Aorta (tissue), 5 donors: ENCODE measurements around the gene FAAH. TPM values are rescaled to one million over a fixed set of nuclear protein-coding genes. Genes with fewer than 3 reads are reported as not detected.

Experiments
- ATAC-seq: fragments of 200-7000 bp; cut with Tn5 transposase; one replicate; pipeline ENCODE4 v1.9.1; 2022; ENCODE audit warnings: moderate library complexity; ENCODE audit not compliant: low FRiP score
- DNase-seq, 2 donors: peaks; one replicate each; pipeline ENCODE4 v3.0.0-alpha.2; 2020
- H3K27ac ChIP-seq, 2 donors: one replicate each; pipeline ENCODE4 v1.5.1; 2013; ENCODE audit warnings: low read length in 2 of 2, mild to moderate bottlenecking in 2 of 2, moderate library complexity in 2 of 2, control low read depth in 1 of 2, inconsistent platforms in 1 of 2, low read depth in 1 of 2
- H3K27me3 ChIP-seq, 2 donors: one replicate each; pipeline ENCODE4 v1.6.1; 2013; ENCODE audit warnings: control low read depth in 1 of 2, low read length in 1 of 2, mild to moderate bottlenecking in 1 of 2, moderate library complexity in 1 of 2; ENCODE audit not compliant: insufficient read depth in 2 of 2, control insufficient read depth in 1 of 2
- H3K36me3 ChIP-seq, 2 donors: one replicate each; pipeline ENCODE4 v1.6.1; 2013; ENCODE audit warnings: control low read depth in 1 of 2, low read length in 1 of 2, mild to moderate bottlenecking in 1 of 2; ENCODE audit not compliant: insufficient read depth in 2 of 2, control insufficient read depth in 1 of 2
- H3K4me1 ChIP-seq, 2 donors: one replicate each; pipeline ENCODE4 v1.6.1; 2013; ENCODE audit warnings: low read length in 2 of 2, control low read depth in 1 of 2, mild to moderate bottlenecking in 1 of 2, moderate library complexity in 1 of 2; ENCODE audit not compliant: insufficient read depth in 2 of 2, control insufficient read depth in 1 of 2
- H3K4me3 ChIP-seq, 2 donors: one replicate each; pipeline ENCODE4 v1.5.1; 2013; ENCODE audit warnings: low read length in 2 of 2, control low read depth in 1 of 2, mild to moderate bottlenecking in 1 of 2
- H3K9me3 ChIP-seq: one replicate; pipeline ENCODE4 v1.6.1; 2013; ENCODE audit warnings: mild to moderate bottlenecking, low read length; ENCODE audit not compliant: control insufficient read depth
- WGBS, 2 donors: extraction: QIAGEN DNeasy Blood & Tissue Kit; methylation state at CpG; one replicate each; pipeline ENCODE4 v1.1.7; 2013; 5-methylcytosine and 5-hydroxymethylcytosine counted together
- intact Hi-C, 2 donors: fragments of 100-400 bp; cut with DNase I; formaldehyde crosslinking; loops; one replicate each; pipeline versions ENCODE4 v1.14.2 to v1.15.0; 2022
- polyA plus RNA-seq, 2 donors: library from polyadenylated mRNA; stranded (reverse); fragments of 200-250 nt; gene quantifications; one replicate each; pipeline ENCODE4 v1.2.3, GENCODE V29; 2013
- total RNA-seq, 2 donors: library from RNA; stranded (reverse); fragmentation: NEBNext Ultra II Directional; extraction: Animal tissue kit (Norgen Biotek cat#: 25700); gene quantifications; one replicate each; pipeline ENCODE4 v1.2.1, GENCODE V29; 2021
- donor health status: healthy with polysubstance abuse.
- donor health status: Bipolar disorder and iron deficiency.
- donor health status: DM: no; HTN: no; CAD: no.
- donor health status: DM: no; HTN: no; CAD: no.
- donor health status: DM: yes; HTN: yes; CAD: no.

The FAAH gene
- total and polyA plus RNA-seq, 4 donors, result 3.3 to 33.2 (median 8.4) TPM

GRCh38 chr1:46457178-46457577 is 63.1 kb downstream of the FAAH start:
- Histone ChIP-seq H3K36me3 (no peaks in the 10 kb centered on the region), H3K4me1 (no peaks in the 10 kb centered on the region), H3K4me3 (no peak overlapping the region), H3K27me3 (no peaks in the 10 kb centered on the region), H3K9me3 (no peaks in the 10 kb centered on the region), H3K27ac (no peak overlapping the region)
- ATAC-seq (no peak), DNase-seq (no peak)
- 92 to 93% methylated on average over 6 of the region's 6 CpGs for WGBS, 2 donors
- intact Hi-C loops, result no loop called here

- Histone ChIP-seq H3K27me3 (no peaks in the 10 kb centered on the region), H3K4me1 (no peaks in the 10 kb centered on the region), H3K9me3 (no peaks in the 10 kb centered on the region), H3K36me3 (no peaks in the 10 kb centered on the region), H3K4me3 (no peak overlapping the region), H3K27ac (no peak overlapping the region)
- 71 to 72% methylated on average over 4 of the region's 4 CpGs for WGBS, 2 donors
- ATAC-seq (no peak), DNase-seq (no peak)
- intact Hi-C loops, result no loop called here
These were observed 64.1 kb downstream of the FAAH start for GRCh38 chr1:46458190-46458589.

GRCh38 chr1:46458846-46459245 is 64.7 kb downstream of the FAAH start:
- DNase-seq (no peak), ATAC-seq (no peak)
- Histone ChIP-seq H3K9me3 (no peaks in the 10 kb centered on the region), H3K36me3 (no peaks in the 10 kb centered on the region), H3K27ac (no peak overlapping the region), H3K4me3 (no peak overlapping the region), H3K27me3 (no peaks in the 10 kb centered on the region), H3K4me1 (no peaks in the 10 kb centered on the region)
- WGBS, 2 donors, result 64 to 73% methylated on average over 5 to 7 of the region's 7 CpGs
- intact Hi-C loops, result no loop called here

GRCh38 chr1:46459315-46459714 is 65.2 kb downstream of the FAAH start:
- no peak for DNase-seq
- no peak overlapping the region for H3K4me3 ChIP-seq
- 90 to 91% methylated on average over 8 of the region's 8 CpGs for WGBS, 2 donors
- H3K27me3 ChIP-seq, result no peaks in the 10 kb centered on the region
- H3K4me1 ChIP-seq, result no peaks in the 10 kb centered on the region
- no peak overlapping the region for H3K27ac ChIP-seq
- H3K36me3 ChIP-seq, result no peaks in the 10 kb centered on the region
- no peaks in the 10 kb centered on the region for H3K9me3 ChIP-seq
- intact Hi-C loops, result no loop called here
- ATAC-seq, result no peak

DNA sequence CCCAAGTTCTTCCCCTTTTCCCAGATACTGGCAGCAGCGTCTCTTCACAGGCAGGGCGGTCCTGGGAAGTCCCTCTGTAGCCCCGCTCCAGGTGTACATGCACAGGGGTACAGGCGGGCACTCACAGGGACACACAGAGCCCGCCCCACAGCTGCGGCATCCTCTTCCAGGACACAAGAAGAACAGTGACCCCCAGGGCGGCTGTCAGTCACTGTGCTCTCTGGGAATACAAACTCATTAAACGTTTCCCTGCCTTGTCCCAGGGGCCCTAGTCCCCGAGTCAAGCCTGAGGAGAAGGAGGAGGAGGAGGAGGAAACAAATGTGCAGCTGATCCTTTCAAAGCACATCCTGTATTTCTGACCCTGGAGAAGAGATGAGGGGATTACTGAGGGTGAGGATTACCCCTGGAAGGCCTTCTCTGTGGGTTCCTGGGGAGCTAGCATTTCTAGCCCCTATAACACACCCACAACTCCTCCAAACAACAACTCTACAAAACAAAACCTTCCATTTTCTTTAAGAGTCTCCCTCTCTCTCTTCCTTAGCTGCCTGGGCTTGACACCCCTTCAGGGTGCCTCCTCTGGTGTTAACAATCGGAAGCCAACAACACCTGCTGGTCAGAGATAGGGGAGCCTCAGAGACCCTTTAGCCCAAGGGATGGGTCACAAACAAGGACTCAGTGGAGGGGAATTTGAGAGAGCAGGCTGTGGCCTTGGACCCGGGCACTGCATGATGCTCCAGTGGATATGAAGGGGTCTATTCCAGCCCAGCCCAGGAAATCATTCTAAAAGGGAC is 67.1 kb downstream of the FAAH start:
- Histone ChIP-seq H3K27ac (no peak overlapping the region), H3K36me3 (no peaks in the 10 kb centered on the region), H3K27me3 (no peaks in the 10 kb centered on the region), H3K4me1 (no peaks in the 10 kb centered on the region), H3K9me3 (no peaks in the 10 kb centered on the region), H3K4me3 (no peak overlapping the region)
- no peak for ATAC-seq
- DNase-seq, result no peak
- 76 to 78% methylated on average over 10 to 11 of the region's 11 CpGs for WGBS, 2 donors
- intact Hi-C loops, result no loop called here

GRCh38 chr1:46461809-46462448 is 67.8 kb downstream of the FAAH start:
- 66 to 68% methylated on average over 5 of the region's 5 CpGs for WGBS, 2 donors

More at GRCh38 chr1:46461809-46462448, 67.8 kb downstream of the FAAH start:
- Histone ChIP-seq H3K36me3 (no peaks in the 10 kb centered on the region), H3K4me1 (no peaks in the 10 kb centered on the region), H3K27ac (no peak overlapping the region), H3K9me3 (no peaks in the 10 kb centered on the region), H3K27me3 (no peaks in the 10 kb centered on the region), H3K4me3 (no peak overlapping the region)
- DNase-seq, result no peak
- intact Hi-C loops, result no loop called here
- no peak for ATAC-seq

Other genes with a start within 250 kb of the FAAH start
- gene TSPAN1, start 219.2 kb upstream of the FAAH start, total RNA-seq, result 1 to 10 TPM; 2.3 to 3.2 TPM
- 10 to 100 TPM in 1 of 2 donors, 1 to 10 TPM in 1; 3.9 to 26.5 TPM for gene TSPAN1, start 219.2 kb upstream of the FAAH start, polyA plus RNA-seq
- not detected for gene P3R3URF, start 217.8 kb upstream of the FAAH start, total RNA-seq
- gene P3R3URF, start 217.8 kb upstream of the FAAH start, polyA plus RNA-seq, result not detected
- 10 to 100 TPM; 52.8 to 56.0 TPM for gene POMGNT1, start 195.9 kb upstream of the FAAH start, total RNA-seq
- gene POMGNT1, start 195.9 kb upstream of the FAAH start, polyA plus RNA-seq, result 100 to 1,000 TPM in 1 of 2 donors, 10 to 100 TPM in 1; 17.8 to 103 TPM
- 10 to 100 TPM; 12.5 to 16.5 TPM for gene LURAP1, start 191.0 kb upstream of the FAAH start, total RNA-seq
- 1 to 10 TPM; 3.1 to 9.8 TPM for gene LURAP1, start 191.0 kb upstream of the FAAH start, polyA plus RNA-seq
- 1 to 10 TPM; 1.6 to 2.3 TPM for gene RAD54L, start 146.6 kb upstream of the FAAH start, total RNA-seq
- gene RAD54L, start 146.6 kb upstream of the FAAH start, polyA plus RNA-seq, result 1 to 10 TPM in 1 of 2 donors, not detected in 1; 4.2 TPM
- gene LRRC41, start 90.7 kb upstream of the FAAH start, total RNA-seq, result 10 to 100 TPM; 48.5 to 49.1 TPM
- gene LRRC41, start 90.7 kb upstream of the FAAH start, polyA plus RNA-seq, result 10 to 100 TPM; 13.4 to 39.8 TPM
- gene UQCRH, start 90.6 kb upstream of the FAAH start, total RNA-seq, result 100 to 1,000 TPM; 100 to 134 TPM
- 100 to 1,000 TPM; 262 to 739 TPM for gene UQCRH, start 90.6 kb upstream of the FAAH start, polyA plus RNA-seq
- gene NSUN4, start 53.5 kb upstream of the FAAH start, total RNA-seq, result 10 to 100 TPM; 21.2 to 26.3 TPM
- 1 to 10 TPM; 8.6 to 9.7 TPM for gene NSUN4, start 53.5 kb upstream of the FAAH start, polyA plus RNA-seq
- gene DMBX1, start 95.5 kb downstream of the FAAH start, total RNA-seq, result not detected
- under 1 TPM in 1 of 2 donors, not detected in 1; 0.38 TPM for gene DMBX1, start 95.5 kb downstream of the FAAH start, polyA plus RNA-seq
- gene KNCN, start 157.3 kb downstream of the FAAH start, total RNA-seq, result not detected
- under 1 TPM in 1 of 2 donors, not detected in 1; 0.15 TPM for gene KNCN, start 157.3 kb downstream of the FAAH start, polyA plus RNA-seq
- gene MKNK1, start 210.0 kb downstream of the FAAH start, total RNA-seq, result 100 to 1,000 TPM in 1 of 2 donors, 10 to 100 TPM in 1; 64.2 to 111 TPM
- 10 to 100 TPM; 25.5 to 80.5 TPM for gene MKNK1, start 210.0 kb downstream of the FAAH start, polyA plus RNA-seq
- 10 to 100 TPM; 23.2 to 31.2 TPM for gene MOB3C, start 222.5 kb downstream of the FAAH start, total RNA-seq
- gene MOB3C, start 222.5 kb downstream of the FAAH start, polyA plus RNA-seq, result 10 to 100 TPM; 14.8 to 17.8 TPM